C4-2B (cell line): ENCODE measurements around the gene MEOX2.

Experiments
- CTCF ChIP-seq: fragments of 450-650 bp; conservative IDR thresholded peaks from 2 replicates; pipeline ENCODE4 v1.5.1; 2017; ENCODE audit warnings: mild to moderate bottlenecking
- ZFX ChIP-seq: fragments of 450-650 bp; IDR thresholded peaks from 2 replicates; pipeline ENCODE4 v1.6.1; 2017

- no peak for TF ChIP-seq CTCF
- no peak for TF ChIP-seq ZFX
Measured at GRCh38 chr7:15607529-15608210, 78.8 kb downstream of the MEOX2 start.
